Erythroblast (primary cell): Measurements from ENCODE around the gene NHLRC2.

ENCODE experiments used
- GATA1 ChIP-seq: IDR thresholded peaks from 2 replicates; pipeline ENCODE4 v1.6.1; 2011; ENCODE audit warnings: low read depth, mild to moderate bottlenecking, control low read depth, low read length, moderate library complexity
- POLR2A ChIP-seq: IDR thresholded peaks from 2 replicates; pipeline ENCODE4 v1.6.1; 2011; ENCODE audit warnings: mild to moderate bottlenecking, low read length

- TF ChIP-seq POLR2A, result no peak
- no peak for TF ChIP-seq GATA1
Measured at GRCh38 chr10:113894581-113894980, 40.1 kb downstream of the NHLRC2 start.
